22Rv1 (cell line): ENCODE measurements around the gene NCS1.

ENCODE experiments used
- H3K27ac ChIP-seq: fragments of 450-650 bp; 2 replicates; pipeline ENCODE4 v1.5.1; 2017
- ZFX ChIP-seq: fragments of 450-650 bp; IDR thresholded peaks from 2 replicates; pipeline ENCODE4 v1.6.1; 2017; ENCODE audit warnings: antibody characterized with exemption, borderline replicate concordance
- TF ChIP-seq, protein P1 (sequence below): fragments of 450-650 bp; IDR thresholded peaks from 2 replicates; pipeline ENCODE4 v1.5.1; 2017; ENCODE audit warnings: mild to moderate bottlenecking

Gene NCS1

DNA sequence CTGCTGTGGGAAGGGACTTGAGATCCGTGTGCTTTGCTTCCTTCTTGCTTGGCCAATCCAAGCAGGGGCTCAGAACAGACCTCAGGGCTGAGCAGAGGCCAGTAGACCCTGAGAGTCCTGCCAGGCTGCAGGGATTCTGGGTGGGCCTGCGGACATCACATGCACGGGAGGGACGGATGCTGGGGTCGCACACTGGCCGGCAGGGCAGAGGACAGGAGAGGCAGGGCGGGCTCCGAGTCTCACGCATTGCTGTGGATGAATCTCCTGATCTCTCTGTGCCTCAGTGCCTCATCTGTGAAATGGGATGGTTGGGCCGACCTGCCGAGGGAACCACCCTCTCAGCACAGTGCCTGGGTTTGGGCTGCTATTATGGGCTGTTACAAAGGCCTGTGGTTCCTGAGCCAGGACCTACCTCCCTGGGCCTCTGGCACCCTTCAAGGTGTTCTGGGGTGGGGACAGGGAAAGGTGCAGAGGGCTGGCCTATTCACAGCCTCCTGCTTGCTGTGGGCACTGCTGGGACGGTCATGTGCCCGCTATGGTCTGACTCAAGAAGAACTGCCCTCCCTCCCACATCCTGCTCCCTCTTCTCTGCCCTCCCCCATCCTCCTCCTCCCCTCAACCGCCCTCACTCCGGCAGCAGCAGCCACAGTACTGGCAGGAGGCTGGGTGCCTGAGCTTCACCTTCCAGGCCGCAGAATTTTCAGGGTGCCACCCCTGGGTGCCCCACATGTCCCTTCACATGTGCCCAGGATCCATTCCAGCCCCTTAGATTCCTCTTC, 43.3 kb downstream of the NCS1 start:
- H3K27ac ChIP-seq = no peak overlapping the region
- no peak for TF ChIP-seq ZFX
- TF ChIP-seq, protein P1, sequence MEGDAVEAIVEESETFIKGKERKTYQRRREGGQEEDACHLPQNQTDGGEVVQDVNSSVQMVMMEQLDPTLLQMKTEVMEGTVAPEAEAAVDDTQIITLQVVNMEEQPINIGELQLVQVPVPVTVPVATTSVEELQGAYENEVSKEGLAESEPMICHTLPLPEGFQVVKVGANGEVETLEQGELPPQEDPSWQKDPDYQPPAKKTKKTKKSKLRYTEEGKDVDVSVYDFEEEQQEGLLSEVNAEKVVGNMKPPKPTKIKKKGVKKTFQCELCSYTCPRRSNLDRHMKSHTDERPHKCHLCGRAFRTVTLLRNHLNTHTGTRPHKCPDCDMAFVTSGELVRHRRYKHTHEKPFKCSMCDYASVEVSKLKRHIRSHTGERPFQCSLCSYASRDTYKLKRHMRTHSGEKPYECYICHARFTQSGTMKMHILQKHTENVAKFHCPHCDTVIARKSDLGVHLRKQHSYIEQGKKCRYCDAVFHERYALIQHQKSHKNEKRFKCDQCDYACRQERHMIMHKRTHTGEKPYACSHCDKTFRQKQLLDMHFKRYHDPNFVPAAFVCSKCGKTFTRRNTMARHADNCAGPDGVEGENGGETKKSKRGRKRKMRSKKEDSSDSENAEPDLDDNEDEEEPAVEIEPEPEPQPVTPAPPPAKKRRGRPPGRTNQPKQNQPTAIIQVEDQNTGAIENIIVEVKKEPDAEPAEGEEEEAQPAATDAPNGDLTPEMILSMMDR = no peak

DNA sequence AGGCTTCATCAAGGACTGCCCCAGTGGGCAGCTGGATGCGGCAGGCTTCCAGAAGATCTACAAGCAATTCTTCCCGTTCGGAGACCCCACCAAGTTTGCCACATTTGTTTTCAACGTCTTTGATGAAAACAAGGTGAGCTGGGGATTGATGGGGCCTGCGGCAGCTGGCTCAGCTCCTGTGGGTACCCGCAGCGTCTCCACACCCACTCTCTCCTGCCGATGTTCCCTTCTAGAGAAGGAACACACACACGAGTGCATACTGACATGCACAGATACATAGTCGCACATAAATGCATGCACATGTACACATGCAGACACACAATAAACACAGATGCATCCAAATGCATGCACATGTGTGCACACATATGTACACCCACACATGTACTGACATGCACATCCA, 45.6 kb downstream of the NCS1 start:
- no peak for TF ChIP-seq ZFX
- TF ChIP-seq, protein P1 = no peak
- H3K27ac ChIP-seq = no peak overlapping the region

DNA sequence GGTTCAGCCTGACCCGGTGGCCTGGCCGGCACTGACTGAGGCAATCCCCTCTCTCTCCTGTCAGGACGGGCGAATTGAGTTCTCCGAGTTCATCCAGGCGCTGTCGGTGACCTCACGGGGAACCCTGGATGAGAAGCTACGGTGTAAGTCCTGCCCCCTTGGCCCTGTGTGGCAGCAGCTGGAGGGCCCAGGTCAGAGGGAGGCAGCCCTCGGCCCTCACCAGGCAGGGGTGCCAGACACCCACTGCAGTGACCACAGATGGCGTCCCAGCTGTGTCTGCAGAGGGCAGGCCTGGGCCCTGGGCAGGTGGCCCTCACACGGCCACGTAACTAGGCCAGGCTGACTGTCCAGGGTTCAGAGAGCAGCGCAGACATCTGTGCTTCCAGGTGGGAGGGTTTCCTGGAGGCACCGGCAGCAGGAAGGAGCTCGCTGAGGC, 47.5 kb downstream of the NCS1 start:
- TF ChIP-seq, protein P1 = no peak
- TF ChIP-seq ZFX = no peak
- no peak overlapping the region for H3K27ac ChIP-seq

DNA sequence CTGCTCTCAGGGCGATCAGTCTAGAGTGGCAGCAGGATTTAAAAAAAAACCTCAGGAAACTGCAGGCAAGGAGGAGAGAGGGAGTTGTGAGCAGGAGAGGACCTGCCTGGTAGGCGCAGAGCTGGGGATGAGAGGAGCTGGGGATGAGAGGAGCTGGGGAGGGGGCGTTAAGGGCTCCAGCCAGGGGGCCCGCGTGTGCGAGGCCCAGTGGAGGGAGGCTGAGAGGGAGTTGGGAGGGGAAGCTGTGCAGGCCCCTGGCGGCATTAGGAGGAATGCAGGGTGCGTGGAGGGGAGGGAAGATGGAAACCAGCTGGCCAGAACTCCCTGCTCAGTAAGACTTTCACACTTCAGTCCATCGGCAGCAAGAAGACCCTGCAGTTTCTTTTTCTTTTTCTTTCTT, 48.1 kb downstream of the NCS1 start:
- TF ChIP-seq ZFX = no peak
- TF ChIP-seq, protein P1 = no peak
- no peak overlapping the region for H3K27ac ChIP-seq

DNA sequence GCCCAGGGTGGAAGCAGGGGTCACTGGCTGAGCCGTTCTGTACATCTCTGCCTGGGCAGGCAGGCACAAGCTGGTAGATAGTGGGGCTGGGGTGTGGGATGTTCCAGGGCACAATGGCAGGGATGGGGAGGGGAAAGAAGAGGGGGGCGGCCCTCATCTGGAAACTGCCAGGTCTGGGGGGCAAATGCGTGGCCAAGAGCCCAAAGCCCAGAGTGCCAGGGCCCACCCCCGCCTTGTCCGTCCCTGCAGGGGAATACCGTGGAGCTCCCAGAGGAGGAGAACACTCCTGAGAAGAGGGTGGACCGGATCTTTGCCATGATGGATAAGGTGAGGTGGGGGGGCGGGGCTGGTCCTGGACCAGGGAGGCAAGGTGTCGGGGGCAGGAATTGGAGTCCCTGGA, 50.6 kb downstream of the NCS1 start:
- H3K27ac ChIP-seq = no peak overlapping the region
- TF ChIP-seq, protein P1 = no peak
- no peak for TF ChIP-seq ZFX

DNA sequence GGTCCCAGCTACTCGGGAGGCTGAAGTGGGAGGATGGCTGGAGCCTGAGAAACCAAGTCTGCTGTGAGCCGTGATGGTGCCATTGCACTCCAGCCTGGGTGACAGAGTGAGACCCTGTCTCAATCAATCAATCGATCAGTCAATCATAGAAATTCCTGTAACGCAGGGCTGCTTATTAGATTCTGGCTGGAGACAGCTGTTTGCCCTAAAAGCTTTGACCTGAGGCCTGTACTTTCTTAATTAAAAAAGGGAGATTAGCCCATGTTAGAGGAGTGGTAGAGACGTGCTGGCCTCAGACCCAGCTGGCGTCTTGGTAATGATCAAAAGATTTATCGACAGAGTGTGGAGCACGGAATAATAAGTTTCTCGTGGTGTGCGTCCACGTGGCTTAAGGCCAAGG, 52.9 kb downstream of the NCS1 start:
- no peak overlapping the region for H3K27ac ChIP-seq
- TF ChIP-seq, protein P1 = no peak

DNA sequence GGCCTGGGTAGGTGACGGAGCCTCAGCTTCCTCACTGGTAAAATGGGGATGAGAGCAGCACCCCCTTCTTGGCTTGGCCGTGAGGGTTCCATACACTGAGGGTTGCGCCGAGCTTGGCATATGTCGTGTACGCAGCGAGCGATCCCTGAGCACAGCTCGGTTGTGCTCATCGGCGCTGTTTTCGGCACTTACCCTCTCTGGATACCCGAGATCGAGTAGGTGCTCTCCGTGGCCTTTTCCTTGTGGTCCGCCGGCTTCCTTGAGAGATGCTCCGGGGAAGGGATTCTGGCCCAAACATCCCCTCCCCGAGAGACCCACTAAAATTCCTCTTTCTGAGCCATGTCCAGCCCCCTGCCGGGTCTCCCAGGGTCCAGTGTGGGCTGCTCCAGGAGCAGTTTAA, 53.4 kb downstream of the NCS1 start:
- TF ChIP-seq, protein P1 = no peak
- TF ChIP-seq ZFX = no peak
- no peak overlapping the region for H3K27ac ChIP-seq
